Activated naive CD4-positive, alpha-beta T cell treated with anti-CD3 and anti-CD28 coated beads for 36 hours (primary cell): ENCODE data around the gene NSRP1. TPM values are rescaled to one million over a fixed set of nuclear protein-coding genes. Genes with fewer than 3 reads are reported as not detected.
"Not testable (repeated sequence)": the region's sequence is repeated elsewhere in the genome, so short reads cannot be mapped to it uniquely, and the experiment has no call there.

Experiments
- CTCF ChIA-PET: fragments of 350-600 bp; sonication (Branson Sonifier 250); formaldehyde crosslinking; loops from one replicate; lab custom pipeline; 2021; ENCODE audit warnings: antibody characterized with exemption; lab: Charles Lee
- DNase-seq: peaks from one replicate; pipeline ENCODE4 v3.0.0-alpha.2; 2020
- H3K27ac Mint-ChIP-seq: one replicate; pipeline ENCODE4 v1.8.0; 2021; ENCODE audit warnings: mild to moderate bottlenecking, mixed read lengths
- H3K27me3 Mint-ChIP-seq: one replicate; pipeline ENCODE4 v1.8.0; 2021; ENCODE audit warnings: low read depth, mixed read lengths
- H3K36me3 Mint-ChIP-seq: one replicate; pipeline ENCODE4 v1.8.0; 2021; ENCODE audit warnings: low read depth, mixed read lengths
- H3K4me1 Mint-ChIP-seq: one replicate; pipeline ENCODE4 v1.8.0; 2021; ENCODE audit warnings: low read depth, mixed read lengths
- H3K4me3 Mint-ChIP-seq: one replicate; pipeline ENCODE4 v1.8.0; 2021; ENCODE audit warnings: mild to moderate bottlenecking, moderate library complexity, mixed read lengths
- H3K9me3 Mint-ChIP-seq: one replicate; pipeline ENCODE4 v1.8.0; 2021; ENCODE audit warnings: mixed read lengths
- intact Hi-C: fragments of 100-400 bp; cut with micrococcal nuclease; formaldehyde crosslinking; loops from one replicate; pipeline ENCODE4 v1.15.1; 2023
- total RNA-seq, 2 experiments: library from RNA; stranded (reverse); gene quantifications; one replicate each; pipeline ENCODE4 v1.2.3, GENCODE V29; 2021

Gene NSRP1
- total RNA-seq, 2 experiments from 2014 or later, result 21.4 to 21.5 TPM

DNA sequence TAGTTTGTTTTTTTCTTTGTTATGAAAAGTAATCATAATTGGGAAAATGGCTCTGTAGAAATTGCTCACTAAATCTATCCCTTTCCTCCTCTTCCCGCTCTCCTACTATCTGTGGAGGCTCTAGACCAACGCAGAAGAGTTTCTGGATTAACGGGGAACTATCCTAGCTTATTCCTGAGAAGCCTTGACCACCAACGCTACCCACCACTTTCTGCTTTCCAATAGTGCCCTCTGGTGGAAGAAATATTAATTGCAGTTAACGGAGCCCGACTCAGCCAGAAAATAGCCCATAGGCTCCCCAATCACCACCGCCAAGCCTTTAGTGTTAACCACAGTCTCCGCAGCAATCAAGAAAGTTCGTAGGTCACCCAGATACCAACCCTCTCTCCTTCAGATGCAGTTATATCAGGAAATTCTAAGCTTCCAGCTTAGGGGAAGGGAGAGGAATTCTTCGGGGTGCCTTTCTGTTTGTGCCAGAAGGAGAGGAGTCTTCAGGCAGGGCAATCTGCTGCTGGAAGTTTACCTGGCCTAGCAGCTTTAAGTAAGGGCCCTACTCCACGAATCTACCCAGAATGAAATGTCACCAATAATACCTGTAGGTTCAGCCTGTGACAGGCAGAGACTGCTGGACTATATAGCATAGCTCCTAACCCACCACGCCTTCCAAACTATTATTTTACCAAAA, 23.0 kb upstream of the NSRP1 start:
- intact Hi-C loops, result loop anchor here (1.0 to 5.0 kb wide), 4 partner anchors 67 to 513 kb away; no protein-coding TSS in a partner anchor
- peak; percentile 56 for DNase-seq
- H3K27me3 Mint-ChIP-seq, result peaks cover 9% of the 10 kb centered on the region
- no peak overlapping the region for H3K4me3 Mint-ChIP-seq
- CTCF ChIA-PET, result interaction anchor here (0.5 to 6.5 kb wide), 35 partner anchors 9 to 503 kb away, joined by 3 to 59 read pairs (median 3); no protein-coding TSS in a partner anchor
- no peak overlapping the region for H3K27ac Mint-ChIP-seq
- H3K4me1 Mint-ChIP-seq, result peaks cover 3% of the 10 kb centered on the region
- H3K9me3 Mint-ChIP-seq, result no peaks in the 10 kb centered on the region
- no peaks in the 10 kb centered on the region for H3K36me3 Mint-ChIP-seq

DNA sequence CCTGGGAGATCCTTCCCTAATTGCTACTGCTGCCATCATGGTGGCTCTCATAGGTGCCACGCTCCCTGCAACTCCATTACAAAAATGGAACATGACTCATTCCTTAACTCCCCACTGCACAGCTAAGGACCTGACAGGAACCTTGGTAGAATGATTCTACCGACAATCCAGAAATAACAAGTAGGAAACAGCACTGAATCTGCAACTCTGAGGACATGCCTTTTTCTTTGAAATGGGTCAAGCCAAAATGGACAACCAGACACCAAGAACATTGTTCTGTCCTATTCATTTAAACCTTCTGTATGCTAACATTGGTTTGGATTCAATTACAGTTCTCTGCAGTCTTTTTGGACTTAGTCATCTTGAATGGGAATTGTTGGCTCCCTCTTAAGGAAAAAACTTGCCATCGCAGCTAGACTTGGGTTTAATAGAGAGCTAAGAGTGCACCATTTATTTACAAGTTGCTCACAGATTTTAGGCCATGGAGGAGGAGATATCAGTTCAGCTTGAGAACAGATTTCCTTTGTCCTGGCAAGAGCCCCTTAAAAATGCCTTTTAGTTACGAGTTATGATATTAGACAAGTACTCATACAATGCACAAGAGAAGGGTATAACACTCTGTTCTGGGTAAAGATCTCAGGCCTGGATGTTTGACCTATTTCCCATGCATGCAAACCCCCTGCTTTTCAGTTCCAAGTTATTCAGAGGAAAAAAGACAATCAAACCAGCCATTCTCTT, 20.9 kb upstream of the NSRP1 start:
- no peak overlapping the region for H3K4me3 Mint-ChIP-seq
- peak; percentile 35 for DNase-seq
- H3K36me3 Mint-ChIP-seq, result no peaks in the 10 kb centered on the region
- H3K27me3 Mint-ChIP-seq, result peaks cover 9% of the 10 kb centered on the region
- no peaks in the 10 kb centered on the region for H3K9me3 Mint-ChIP-seq
- intact Hi-C loops, result no loop called here
- no peak overlapping the region for H3K27ac Mint-ChIP-seq
- CTCF ChIA-PET, result interaction anchor here (0.6 to 6.5 kb wide), 10 partner anchors 9 to 450 kb away, joined by 3 to 59 read pairs (median 4); no protein-coding TSS in a partner anchor
- peaks cover 3% of the 10 kb centered on the region for H3K4me1 Mint-ChIP-seq

DNA sequence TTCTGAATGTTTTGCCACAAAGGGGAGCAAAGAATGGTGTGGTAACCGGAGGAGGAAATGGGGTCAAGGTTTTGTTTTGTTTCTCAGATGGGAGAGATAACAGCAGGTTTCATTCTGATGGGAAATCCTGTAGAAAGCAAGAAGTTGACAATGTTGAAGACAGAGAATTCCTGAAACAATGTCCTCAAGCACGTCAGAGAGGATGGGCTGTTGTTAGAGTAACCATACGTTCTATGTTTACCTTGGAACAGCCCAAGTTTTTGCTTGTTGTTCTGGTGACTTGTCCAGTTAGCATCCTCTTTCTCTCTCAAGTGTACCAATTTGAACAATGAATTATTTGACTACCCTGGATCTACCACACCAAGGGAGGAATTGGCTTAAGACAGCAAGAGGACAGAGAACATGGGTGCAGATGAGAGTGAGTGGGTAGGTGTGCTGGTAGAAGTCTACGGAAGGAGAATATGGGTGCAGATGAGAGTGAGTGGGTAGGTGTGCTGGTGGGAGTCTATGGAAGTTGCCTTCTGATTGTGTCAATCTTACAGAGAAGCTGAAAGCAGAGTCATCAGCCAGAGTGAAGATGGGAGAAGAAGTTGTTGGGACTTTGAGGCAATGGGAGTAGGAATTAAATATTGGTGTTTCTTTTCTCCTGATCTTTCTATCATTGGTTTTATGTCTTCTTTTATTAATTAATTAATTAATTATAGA, 14.8 kb upstream of the NSRP1 start:
- intact Hi-C loops, result no loop called here
- CTCF ChIA-PET, result interaction anchor here (9.2 kb wide), 1 partner anchor 236 kb away, joined by 182 read pairs; the partner anchor contains the start of gene TMIGD1
- DNase-seq, result no peak
- Mint-ChIP-seq H3K27ac (no peak overlapping the region), H3K4me1 (peaks cover 5% of the 10 kb centered on the region), H3K9me3 (no peaks in the 10 kb centered on the region), H3K36me3 (no peaks in the 10 kb centered on the region), H3K27me3 (no peaks in the 10 kb centered on the region), H3K4me3 (no peak overlapping the region)

DNA sequence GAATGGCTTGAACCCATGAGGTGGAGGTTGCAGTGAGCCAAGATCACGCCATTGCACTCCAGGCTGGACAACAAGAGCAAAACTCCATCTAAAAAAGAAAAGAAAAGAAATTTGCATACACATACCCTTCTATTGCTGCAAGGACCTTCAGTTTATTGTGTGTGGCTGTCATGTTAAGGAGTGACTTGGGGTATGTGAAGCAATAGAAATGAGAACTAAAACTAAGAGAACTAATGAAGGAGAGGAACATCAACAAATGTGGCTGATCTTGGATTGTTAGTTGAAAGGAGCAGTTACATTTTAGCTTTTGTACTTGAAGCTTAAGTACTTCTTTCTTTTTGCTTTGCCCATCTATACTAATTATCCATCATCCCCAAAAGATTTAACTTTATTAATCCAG, 12.7 kb upstream of the NSRP1 start:
- CTCF ChIA-PET, result interaction anchor here (0.6 to 9.2 kb wide), 26 partner anchors 10 to 611 kb away, joined by 3 to 182 read pairs (median 4); partner anchors contain the start of gene TMIGD1
- DNase-seq, result no peak
- no peak overlapping the region for H3K27ac Mint-ChIP-seq
- no peaks in the 10 kb centered on the region for H3K36me3 Mint-ChIP-seq
- peaks cover 5% of the 10 kb centered on the region for H3K4me1 Mint-ChIP-seq
- H3K4me3 Mint-ChIP-seq, result no peak overlapping the region
- H3K9me3 Mint-ChIP-seq, result no peaks in the 10 kb centered on the region
- H3K27me3 Mint-ChIP-seq, result no peaks in the 10 kb centered on the region
- intact Hi-C loops, result loop anchor here (1.0 to 2.0 kb wide), 3 partner anchors 133 to 611 kb away; no protein-coding TSS in a partner anchor

- Mint-ChIP-seq H3K27me3 (no peaks in the 10 kb centered on the region), H3K9me3 (no peaks in the 10 kb centered on the region), H3K36me3 (no peaks in the 10 kb centered on the region), H3K27ac (no peak overlapping the region), H3K4me3 (peak overlapping the region; percentile 75), H3K4me1 (peaks cover 5% of the 10 kb centered on the region)
- CTCF ChIA-PET, result interaction anchor here (0.5 to 9.2 kb wide), 55 partner anchors 9 to 610 kb away, joined by 3 to 182 read pairs (median 4); partner anchors contain the start of genes BLMH and TMIGD1
- DNase-seq, result peak; percentile 84
- intact Hi-C loops, result loop anchor here (1.0 to 2.0 kb wide), 3 partner anchors 133 to 610 kb away; no protein-coding TSS in a partner anchor
Measured at GRCh38 chr17:30104575-30105339, 11.9 kb upstream of the NSRP1 start.

- Mint-ChIP-seq H3K4me3 (no peak overlapping the region), H3K27ac (no peak overlapping the region), H3K9me3 (no peaks in the 10 kb centered on the region), H3K4me1 (peaks cover 17% of the 10 kb centered on the region), H3K27me3 (no peaks in the 10 kb centered on the region), H3K36me3 (peaks cover 3% of the 10 kb centered on the region)
- CTCF ChIA-PET, result interaction anchor here (0.9 to 3.9 kb wide), 7 partner anchors 8 to 265 kb away, joined by 3 to 38 read pairs (median 4); no protein-coding TSS in a partner anchor
- intact Hi-C loops, result loop anchor here (10.0 kb wide), 1 partner anchor 1212 kb away; the partner anchor contains the start of gene EVI2A
- DNase-seq, result no peak
Measured at GRCh38 chr17:30112794-30113193, 3.8 kb upstream of the NSRP1 start.

- H3K9me3 Mint-ChIP-seq, result no peaks in the 10 kb centered on the region
- H3K4me1 Mint-ChIP-seq, result peaks cover 21% of the 10 kb centered on the region
- CTCF ChIA-PET, result interaction anchor here (0.9 to 3.9 kb wide), 8 partner anchors 8 to 264 kb away, joined by 3 to 38 read pairs (median 6); no protein-coding TSS in a partner anchor
- no peak overlapping the region for H3K27ac Mint-ChIP-seq
- no peaks in the 10 kb centered on the region for H3K27me3 Mint-ChIP-seq
- intact Hi-C loops, result loop anchor here (10.0 kb wide), 1 partner anchor 1212 kb away; the partner anchor contains the start of gene EVI2A
- peak; percentile 23 for DNase-seq
- H3K4me3 Mint-ChIP-seq, result no peak overlapping the region
- peaks cover 3% of the 10 kb centered on the region for H3K36me3 Mint-ChIP-seq
Measured at GRCh38 chr17:30113213-30113612, 3.4 kb upstream of the NSRP1 start.

DNA sequence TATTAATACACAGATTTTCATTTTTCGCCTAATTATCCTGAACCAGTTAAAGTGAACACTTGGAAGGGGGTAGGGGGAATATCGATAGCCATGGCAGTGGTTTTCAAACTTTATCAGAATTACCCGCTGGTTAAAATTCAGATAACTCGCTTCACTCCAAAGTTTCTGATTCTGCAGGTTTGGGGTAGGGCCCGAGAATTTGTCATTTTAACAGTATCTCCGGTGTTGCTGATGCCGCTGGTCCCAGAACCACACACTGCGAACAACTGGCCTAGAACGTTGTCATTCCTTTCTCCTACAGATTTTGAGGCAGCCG, 313 bp upstream of the NSRP1 start:
- H3K4me3 Mint-ChIP-seq, result peak overlapping the region; percentile 97
- peaks cover 13% of the 10 kb centered on the region for H3K36me3 Mint-ChIP-seq
- CTCF ChIA-PET, result no interaction called here
- DNase-seq, result no peak
- peak overlapping the region; percentile 99 for H3K27ac Mint-ChIP-seq
- peaks cover 45% of the 10 kb centered on the region for H3K4me1 Mint-ChIP-seq
- H3K27me3 Mint-ChIP-seq, result no peaks in the 10 kb centered on the region
- intact Hi-C loops, result loop anchor here (1.0 to 10.0 kb wide), 9 partner anchors 174 to 1208 kb away; partner anchors contain the start of genes ATAD5, BLMH, CPD and CRLF3
- H3K9me3 Mint-ChIP-seq, result no peaks in the 10 kb centered on the region

GRCh38 chr17:30117675-30118081, 1.1 kb downstream of the NSRP1 start:
- CTCF ChIA-PET, result interaction anchor here (0.7 to 2.2 kb wide), 5 partner anchors 9 to 219 kb away, joined by 3 to 10 read pairs (median 4); no protein-coding TSS in a partner anchor
- H3K4me3 Mint-ChIP-seq, result peak overlapping the region; percentile 97
- intact Hi-C loops, result loop anchor here (1.0 to 10.0 kb wide), 9 partner anchors 173 to 1207 kb away; partner anchors contain the start of genes BLMH, CPD, CRLF3 and EVI2A
- no peaks in the 10 kb centered on the region for H3K9me3 Mint-ChIP-seq
- peak overlapping the region; percentile 99 for H3K27ac Mint-ChIP-seq
- no peak for DNase-seq
- H3K36me3 Mint-ChIP-seq, result peaks cover 19% of the 10 kb centered on the region
- H3K4me1 Mint-ChIP-seq, result peaks cover 47% of the 10 kb centered on the region
- H3K27me3 Mint-ChIP-seq, result no peaks in the 10 kb centered on the region

GRCh38 chr17:30118635-30119034, 2.0 kb downstream of the NSRP1 start:
- not testable (repeated sequence) for DNase-seq, H3K27me3 Mint-ChIP-seq, H3K9me3 Mint-ChIP-seq, H3K27ac Mint-ChIP-seq
- intact Hi-C loops, result loop anchor here (5.0 to 10.0 kb wide), 5 partner anchors 259 to 1206 kb away; partner anchors contain the start of genes CPD, CRLF3 and EVI2A
- Mint-ChIP-seq H3K4me1 (peaks cover 43% of the 10 kb centered on the region), H3K36me3 (peaks cover 19% of the 10 kb centered on the region), H3K4me3 (peak overlapping the region; percentile 97)
- CTCF ChIA-PET, result interaction anchor here (0.6 to 2.2 kb wide), 7 partner anchors 8 to 218 kb away, joined by 3 to 10 read pairs (median 4); no protein-coding TSS in a partner anchor
